Stromal cell of bone marrow (primary cell): Measurements from ENCODE around the gene PACS2.
"Not testable (repeated sequence)": the region's sequence is repeated elsewhere in the genome, so short reads cannot be mapped to it uniquely, and the experiment has no call there.

Experiments
- DNase-seq: peaks from one replicate; pipeline ENCODE4 v3.0.0-alpha.2; 2012; ENCODE audit warnings: low read depth

Gene PACS2

GRCh38 chr14:105351410-105351809 is 36.9 kb downstream of the PACS2 start:
- no peak for DNase-seq

GRCh38 chr14:105351920-105352851 is 37.6 kb downstream of the PACS2 start:
- DNase-seq: peak; percentile 54

GRCh38 chr14:105353136-105353535 is 38.6 kb downstream of the PACS2 start:
- no peak for DNase-seq

- DNase-seq: no peak
Measured at GRCh38 chr14:105354541-105354940, 40.0 kb downstream of the PACS2 start.

- DNase-seq: no peak
Measured at GRCh38 chr14:105355049-105355575, 40.6 kb downstream of the PACS2 start.

GRCh38 chr14:105355850-105356604 is 41.5 kb downstream of the PACS2 start:
- DNase-seq: no peak

- no peak for DNase-seq
Measured at GRCh38 chr14:105356927-105357326, 42.4 kb downstream of the PACS2 start.

- no peak for DNase-seq
Measured at GRCh38 chr14:105357626-105358025, 43.1 kb downstream of the PACS2 start.

GRCh38 chr14:105358140-105358846 is 43.7 kb downstream of the PACS2 start:
- DNase-seq: no peak

GRCh38 chr14:105358943-105359342 is 44.4 kb downstream of the PACS2 start:
- no peak for DNase-seq

GRCh38 chr14:105361412-105361811 is 46.9 kb downstream of the PACS2 start:
- not testable (repeated sequence) for DNase-seq

GRCh38 chr14:105363847-105364708 is 49.5 kb downstream of the PACS2 start:
- peak; percentile 25 for DNase-seq

GRCh38 chr14:105365101-105365500 is 50.6 kb downstream of the PACS2 start:
- DNase-seq: no peak

GRCh38 chr14:105365681-105366080 is 51.1 kb downstream of the PACS2 start:
- DNase-seq: no peak

GRCh38 chr14:105366386-105367074 is 52.0 kb downstream of the PACS2 start:
- DNase-seq: no peak

GRCh38 chr14:105367116-105368031 is 52.8 kb downstream of the PACS2 start:
- DNase-seq: no peak

- no peak for DNase-seq
Measured at GRCh38 chr14:105368032-105368417, 53.5 kb downstream of the PACS2 start.

- no peak for DNase-seq
Measured at GRCh38 chr14:105368426-105368825, 53.9 kb downstream of the PACS2 start.

GRCh38 chr14:105368910-105369652 is 54.5 kb downstream of the PACS2 start:
- DNase-seq: no peak
